Liver (tissue), 9 donors: ENCODE results near the gene WNT4. TPM values are rescaled to one million over a fixed set of nuclear protein-coding genes. Genes with fewer than 3 reads are reported as not detected.

Experiments used
- DNase-seq: peaks from one replicate; pipeline ENCODE4 v3.0.0-alpha.2; 2017; ENCODE audit warnings: low spot score
- H3K27ac ChIP-seq, 2 donors: one replicate each; pipeline ENCODE4 v1.7.0; 2013; ENCODE audit warnings: inconsistent platforms in 2 of 2, low read length in 2 of 2, control low read depth in 1 of 2, low read depth in 1 of 2, mild to moderate bottlenecking in 1 of 2
- H3K27me3 ChIP-seq, 4 donors: one replicate each; pipeline versions ENCODE4 v1.6.1 to v1.7.0; 2013; ENCODE audit warnings: low read length in 3 of 4, inconsistent platforms in 1 of 4, mild to moderate bottlenecking in 1 of 4, moderate library complexity in 1 of 4; ENCODE audit not compliant: control insufficient read depth in 4 of 4, insufficient read depth in 4 of 4
- H3K36me3 ChIP-seq, 4 donors: one replicate each; pipeline versions ENCODE4 v1.6.1 to v1.7.0; 2013; ENCODE audit warnings: low read length in 3 of 4, mild to moderate bottlenecking in 3 of 4, low read depth in 1 of 4, moderate library complexity in 1 of 4; ENCODE audit not compliant: control insufficient read depth in 4 of 4, insufficient read depth in 3 of 4
- H3K4me1 ChIP-seq, 4 donors: one replicate each; pipeline versions ENCODE4 v1.6.1 to v1.7.0; 2013; ENCODE audit warnings: low read length in 3 of 4, mild to moderate bottlenecking in 3 of 4, moderate library complexity in 1 of 4; ENCODE audit not compliant: control insufficient read depth in 4 of 4, insufficient read depth in 4 of 4
- H3K4me3 ChIP-seq, 3 donors: one replicate each; pipeline versions ENCODE4 v1.6.1 to v1.7.0; 2013; ENCODE audit warnings: low read length in 3 of 3, control low read depth in 1 of 3, low read depth in 1 of 3, mild to moderate bottlenecking in 1 of 3
- H3K9ac ChIP-seq, 2 donors: one replicate each; pipeline ENCODE4 v1.7.0; 2013; ENCODE audit warnings: low read length in 2 of 2, mild to moderate bottlenecking in 2 of 2, moderate library complexity in 2 of 2, control low read depth in 1 of 2, low read depth in 1 of 2
- H3K9me3 ChIP-seq, 4 donors: one replicate each; pipeline versions ENCODE4 v1.6.1 to v1.7.0; 2013; ENCODE audit warnings: low read length in 3 of 4; ENCODE audit not compliant: control insufficient read depth in 4 of 4
- CTCF ChIP-seq: fragments of 150-350 bp; IDR thresholded peaks from 2 replicates; pipeline ENCODE4 v1.5.1; 2017; ENCODE audit warnings: improper control_type of control experiment, low read depth, low read length; ENCODE audit not compliant: missing input control
- EGR1 ChIP-seq, 2 donors: IDR thresholded peaks; 2 replicates each; pipeline ENCODE4 v1.6.1; 2016 to 2018; ENCODE audit warnings: antibody characterized with exemption in 2 of 2, low read depth in 2 of 2
- FOXA1 ChIP-seq: IDR thresholded peaks from 2 replicates; pipeline ENCODE4 v1.6.1; 2016; ENCODE audit warnings: antibody characterized with exemption
- FOXA2 ChIP-seq: IDR thresholded peaks from 2 replicates; pipeline ENCODE4 v1.6.1; 2016; ENCODE audit warnings: antibody characterized with exemption
- GABPA ChIP-seq, 2 donors: IDR thresholded peaks in 1 of 2; conservative IDR thresholded peaks in 1 of 2; 2 replicates each; pipeline ENCODE4 v1.6.1; 2016; ENCODE audit warnings: antibody characterized with exemption in 2 of 2, mild to moderate bottlenecking in 1 of 2, moderate library complexity in 1 of 2
- HNF4A ChIP-seq, 2 donors: conservative IDR thresholded peaks; 2 replicates each; pipeline ENCODE4 v1.6.1; 2016; ENCODE audit warnings: antibody characterized with exemption in 2 of 2, mild to moderate bottlenecking in 2 of 2
- HNF4G ChIP-seq: IDR thresholded peaks from 2 replicates; pipeline ENCODE4 v1.6.1; 2016; ENCODE audit warnings: antibody characterized with exemption
- JUND ChIP-seq, 2 donors: IDR thresholded peaks; 2 replicates each; pipeline ENCODE4 v1.6.1; 2016; ENCODE audit warnings: antibody characterized with exemption in 2 of 2
- NR2F2 ChIP-seq: IDR thresholded peaks from 2 replicates; pipeline ENCODE4 v1.6.1; 2016; ENCODE audit warnings: antibody characterized with exemption
- RAD21 ChIP-seq, 2 donors: IDR thresholded peaks; 2 replicates each; pipeline ENCODE4 v1.6.1; 2016; ENCODE audit warnings: antibody characterized with exemption in 2 of 2, mild to moderate bottlenecking in 2 of 2
- RXRA ChIP-seq, 2 donors: IDR thresholded peaks; 2 replicates each; pipeline ENCODE4 v1.6.1; 2017 to 2018; ENCODE audit warnings: antibody characterized with exemption in 2 of 2, mild to moderate bottlenecking in 1 of 2
- SP1 ChIP-seq: IDR thresholded peaks from 2 replicates; pipeline ENCODE4 v1.6.1; 2018; ENCODE audit warnings: antibody characterized with exemption, mild to moderate bottlenecking
- TAF1 ChIP-seq: conservative IDR thresholded peaks from 2 replicates; pipeline ENCODE4 v1.6.1; 2016; ENCODE audit warnings: antibody characterized with exemption, mild to moderate bottlenecking
- YY1 ChIP-seq: IDR thresholded peaks from 2 replicates; pipeline ENCODE4 v1.6.1; 2016; ENCODE audit warnings: antibody characterized with exemption, mild to moderate bottlenecking
- WGBS: extraction: QIAGEN DNeasy Blood & Tissue Kit; methylation state at CpG from one replicate; pipeline ENCODE4 v1.1.7; 2013; 5-methylcytosine and 5-hydroxymethylcytosine counted together
- polyA plus RNA-seq, 2 donors: library from polyadenylated mRNA; stranded (reverse) in 1 of 2; unstranded in 1 of 2; fragments of 200-250 nt in 1 of 2; fragments of >200 nt in 1 of 2; fragmentation: Nextera tagmentation in 1 of 2; extraction: Ambion mirVana in 1 of 2; gene quantifications; one replicate each; pipeline versions ENCODE4 v1.2.1 to v1.2.3, GENCODE V29; 2013 to 2015
- total RNA-seq, 2 donors: library from RNA; depleted of rRNA; stranded (reverse); fragments of >200 nt; gene quantifications; one replicate each; pipeline ENCODE4 v1.2.3, GENCODE V29; 2014
- TF ChIP-seq, protein P1 (sequence below): IDR thresholded peaks from 2 replicates; pipeline ENCODE4 v1.6.1; 2016; ENCODE audit warnings: antibody characterized with exemption
- TF ChIP-seq, protein P2 (sequence below): IDR thresholded peaks from 2 replicates; pipeline ENCODE4 v1.6.1; 2016; ENCODE audit warnings: antibody characterized with exemption, mild to moderate bottlenecking
- TF ChIP-seq, protein P3 (sequence below): IDR thresholded peaks from 2 replicates; pipeline ENCODE4 v1.6.1; 2016; ENCODE audit warnings: antibody characterized with exemption
- TF ChIP-seq, protein P4 (sequence below): IDR thresholded peaks from 2 replicates; pipeline ENCODE4 v1.6.1; 2016; ENCODE audit warnings: antibody characterized with exemption
- donor health status: healthy.
- donor health status: healthy.
- donor health status: healthy.
- donor health status: healthy.
- donor health status: healthy.

WNT4 gene
- total and polyA plus RNA-seq, 4 donors, result under 0.01 to 0.09 TPM; not detected in 2

GRCh38 chr1:22096036-22096435, 46.9 kb downstream of the WNT4 start:
- peaks cover 9 to 25% (median 24%) of the 10 kb centered on the region in 4 donors for H3K36me3 ChIP-seq
- TF ChIP-seq RXRA (IDR thresholded peaks at IDR 0.05) (no peak), NR2F2 (no peak), TAF1 (no peak), FOXA1 (no peak), CTCF (no peak), HNF4A (conservative IDR thresholded peaks at IDR 0.05) (no peak), SP1 (no peak), JUND (IDR thresholded peaks at IDR 0.05) (no peak), RAD21 (IDR thresholded peaks at IDR 0.05) (no peak), EGR1 (IDR thresholded peaks at IDR 0.05; ENCODE audit: low read depth in 2 of 2) (no peak), HNF4G (no peak), YY1 (no peak), FOXA2 (no peak)
- TF ChIP-seq, protein P1, sequence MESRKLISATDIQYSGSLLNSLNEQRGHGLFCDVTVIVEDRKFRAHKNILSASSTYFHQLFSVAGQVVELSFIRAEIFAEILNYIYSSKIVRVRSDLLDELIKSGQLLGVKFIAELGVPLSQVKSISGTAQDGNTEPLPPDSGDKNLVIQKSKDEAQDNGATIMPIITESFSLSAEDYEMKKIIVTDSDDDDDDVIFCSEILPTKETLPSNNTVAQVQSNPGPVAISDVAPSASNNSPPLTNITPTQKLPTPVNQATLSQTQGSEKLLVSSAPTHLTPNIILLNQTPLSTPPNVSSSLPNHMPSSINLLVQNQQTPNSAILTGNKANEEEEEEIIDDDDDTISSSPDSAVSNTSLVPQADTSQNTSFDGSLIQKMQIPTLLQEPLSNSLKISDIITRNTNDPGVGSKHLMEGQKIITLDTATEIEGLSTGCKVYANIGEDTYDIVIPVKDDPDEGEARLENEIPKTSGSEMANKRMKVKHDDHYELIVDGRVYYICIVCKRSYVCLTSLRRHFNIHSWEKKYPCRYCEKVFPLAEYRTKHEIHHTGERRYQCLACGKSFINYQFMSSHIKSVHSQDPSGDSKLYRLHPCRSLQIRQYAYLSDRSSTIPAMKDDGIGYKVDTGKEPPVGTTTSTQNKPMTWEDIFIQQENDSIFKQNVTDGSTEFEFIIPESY, result no peak
- TF ChIP-seq, protein P2, sequence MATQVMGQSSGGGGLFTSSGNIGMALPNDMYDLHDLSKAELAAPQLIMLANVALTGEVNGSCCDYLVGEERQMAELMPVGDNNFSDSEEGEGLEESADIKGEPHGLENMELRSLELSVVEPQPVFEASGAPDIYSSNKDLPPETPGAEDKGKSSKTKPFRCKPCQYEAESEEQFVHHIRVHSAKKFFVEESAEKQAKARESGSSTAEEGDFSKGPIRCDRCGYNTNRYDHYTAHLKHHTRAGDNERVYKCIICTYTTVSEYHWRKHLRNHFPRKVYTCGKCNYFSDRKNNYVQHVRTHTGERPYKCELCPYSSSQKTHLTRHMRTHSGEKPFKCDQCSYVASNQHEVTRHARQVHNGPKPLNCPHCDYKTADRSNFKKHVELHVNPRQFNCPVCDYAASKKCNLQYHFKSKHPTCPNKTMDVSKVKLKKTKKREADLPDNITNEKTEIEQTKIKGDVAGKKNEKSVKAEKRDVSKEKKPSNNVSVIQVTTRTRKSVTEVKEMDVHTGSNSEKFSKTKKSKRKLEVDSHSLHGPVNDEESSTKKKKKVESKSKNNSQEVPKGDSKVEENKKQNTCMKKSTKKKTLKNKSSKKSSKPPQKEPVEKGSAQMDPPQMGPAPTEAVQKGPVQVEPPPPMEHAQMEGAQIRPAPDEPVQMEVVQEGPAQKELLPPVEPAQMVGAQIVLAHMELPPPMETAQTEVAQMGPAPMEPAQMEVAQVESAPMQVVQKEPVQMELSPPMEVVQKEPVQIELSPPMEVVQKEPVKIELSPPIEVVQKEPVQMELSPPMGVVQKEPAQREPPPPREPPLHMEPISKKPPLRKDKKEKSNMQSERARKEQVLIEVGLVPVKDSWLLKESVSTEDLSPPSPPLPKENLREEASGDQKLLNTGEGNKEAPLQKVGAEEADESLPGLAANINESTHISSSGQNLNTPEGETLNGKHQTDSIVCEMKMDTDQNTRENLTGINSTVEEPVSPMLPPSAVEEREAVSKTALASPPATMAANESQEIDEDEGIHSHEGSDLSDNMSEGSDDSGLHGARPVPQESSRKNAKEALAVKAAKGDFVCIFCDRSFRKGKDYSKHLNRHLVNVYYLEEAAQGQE, result no peak
- TF ChIP-seq, protein P3, sequence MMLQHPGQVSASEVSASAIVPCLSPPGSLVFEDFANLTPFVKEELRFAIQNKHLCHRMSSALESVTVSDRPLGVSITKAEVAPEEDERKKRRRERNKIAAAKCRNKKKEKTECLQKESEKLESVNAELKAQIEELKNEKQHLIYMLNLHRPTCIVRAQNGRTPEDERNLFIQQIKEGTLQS, result no peak
- H3K27me3 ChIP-seq, result no peaks in the 10 kb centered on the region
- no peak for DNase-seq
- no peak overlapping the region for H3K4me3 ChIP-seq
- WGBS, result 94% methylated on average over 5 of the region's 5 CpGs
- no peak overlapping the region for H3K9ac ChIP-seq
- no peaks in the 10 kb centered on the region for H3K9me3 ChIP-seq
- H3K4me1 ChIP-seq, result no peaks in the 10 kb centered on the region
- H3K27ac ChIP-seq, result no peak overlapping the region

GRCh38 chr1:22093513-22093912, 49.4 kb downstream of the WNT4 start:
- H3K4me3 ChIP-seq, result no peak overlapping the region
- no peak overlapping the region for H3K27ac ChIP-seq
- H3K36me3 ChIP-seq, result peaks cover 10 to 27% (median 21%) of the 10 kb centered on the region in 4 donors
- H3K9me3 ChIP-seq, result no peaks in the 10 kb centered on the region
- 90% methylated on average over 1 of the region's 1 CpG for WGBS
- H3K27me3 ChIP-seq, result no peaks in the 10 kb centered on the region
- H3K4me1 ChIP-seq, result peaks cover 0 to 4% (median 1%) of the 10 kb centered on the region in 4 donors
- no peak for DNase-seq
- H3K9ac ChIP-seq, result no peak overlapping the region
- TF ChIP-seq HNF4G, result no peak
- TF ChIP-seq RAD21 (IDR thresholded peaks at IDR 0.05), result no peak
- TF ChIP-seq, protein P1, result no peak
- TF ChIP-seq FOXA2, result no peak
- TF ChIP-seq TAF1, result no peak
- TF ChIP-seq HNF4A (conservative IDR thresholded peaks at IDR 0.05), result no peak
- no peak for TF ChIP-seq RXRA (IDR thresholded peaks at IDR 0.05)
- TF ChIP-seq EGR1 (IDR thresholded peaks at IDR 0.05; ENCODE audit: low read depth in 2 of 2), result no peak
- TF ChIP-seq, protein P4, sequence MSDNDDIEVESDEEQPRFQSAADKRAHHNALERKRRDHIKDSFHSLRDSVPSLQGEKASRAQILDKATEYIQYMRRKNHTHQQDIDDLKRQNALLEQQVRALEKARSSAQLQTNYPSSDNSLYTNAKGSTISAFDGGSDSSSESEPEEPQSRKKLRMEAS, result no peak
- TF ChIP-seq, protein P3, result no peak
- no peak for TF ChIP-seq GABPA (IDR thresholded peaks at IDR 0.05 in 1 of 2, conservative IDR thresholded peaks at IDR 0.05 in 1 of 2)
- no peak for TF ChIP-seq JUND (IDR thresholded peaks at IDR 0.05)
- TF ChIP-seq CTCF, result no peak
